H9 (cell line): ENCODE results near the gene ATP6V0B. TPM values are rescaled to one million over a fixed set of nuclear protein-coding genes. Genes with fewer than 3 reads are reported as not detected.

Experiments used
- DNase-seq: peaks from one replicate; pipeline ENCODE4 v3.0.0-alpha.2; 2017
- H2AFZ ChIP-seq: one replicate; pipeline ENCODE4 v1.6.1; 2013; ENCODE audit warnings: mild to moderate bottlenecking, low read length, control low read depth, moderate library complexity
- H2AK5ac ChIP-seq: 2 replicates; pipeline ENCODE4 v1.6.1; 2013; ENCODE audit warnings: low read length, control low read depth, mixed read lengths; ENCODE audit not compliant: insufficient read length
- H2BK120ac ChIP-seq: one replicate; pipeline ENCODE4 v1.6.1; 2013; ENCODE audit warnings: low read depth, mild to moderate bottlenecking, low read length, control low read depth, inconsistent platforms; ENCODE audit not compliant: poor library complexity, severe bottlenecking
- H2BK12ac ChIP-seq: 2 replicates; pipeline ENCODE4 v1.6.1; 2013; ENCODE audit warnings: low read length, control low read depth, mixed read lengths, low read depth; ENCODE audit not compliant: insufficient read length
- H2BK15ac ChIP-seq: 2 replicates; pipeline ENCODE4 v1.6.1; 2013; ENCODE audit warnings: low read depth, low read length, control low read depth
- H2BK20ac ChIP-seq: one replicate; pipeline ENCODE4 v1.6.1; 2013; ENCODE audit warnings: low read depth, mild to moderate bottlenecking, low read length, control low read depth, inconsistent platforms; ENCODE audit not compliant: poor library complexity, severe bottlenecking
- H2BK5ac ChIP-seq: 2 replicates; pipeline ENCODE4 v1.6.1; 2013; ENCODE audit warnings: low read length, control low read depth, mixed read lengths; ENCODE audit not compliant: insufficient read length
- H3K14ac ChIP-seq: 2 replicates; pipeline ENCODE4 v1.6.1; 2013; ENCODE audit warnings: low read length, control low read depth; ENCODE audit not compliant: insufficient read depth
- H3K18ac ChIP-seq: 2 replicates; pipeline ENCODE4 v1.6.1; 2013; ENCODE audit warnings: low read depth, mild to moderate bottlenecking, mixed read lengths, low read length, control low read depth; ENCODE audit not compliant: insufficient read length
- H3K23ac ChIP-seq: 2 replicates; pipeline ENCODE4 v1.6.1; 2013; ENCODE audit warnings: low read length, control low read depth, mixed read lengths, low read depth; ENCODE audit not compliant: insufficient read length
- H3K23me2 ChIP-seq: 2 replicates; pipeline ENCODE4 v1.6.1; 2013; ENCODE audit warnings: low read depth, mild to moderate bottlenecking, mixed read lengths, low read length, control low read depth; ENCODE audit not compliant: insufficient read length, poor library complexity, severe bottlenecking
- H3K27ac ChIP-seq: 2 replicates; pipeline ENCODE4 v1.5.1; 2013; ENCODE audit warnings: low read length, control low read depth, mixed read lengths, low read depth; ENCODE audit not compliant: insufficient read length
- H3K27me3 ChIP-seq: 2 replicates; pipeline ENCODE4 v1.6.1; 2013; ENCODE audit warnings: low read length, control low read depth, inconsistent platforms; ENCODE audit not compliant: insufficient read depth
- H3K4ac ChIP-seq: 2 replicates; pipeline ENCODE4 v1.6.1; 2013; ENCODE audit warnings: low read depth, mild to moderate bottlenecking, control low read depth, inconsistent platforms, low read length, moderate library complexity
- H3K4me1 ChIP-seq: 2 replicates; pipeline ENCODE4 v1.6.1; 2013; ENCODE audit warnings: low read length, control low read depth, inconsistent platforms; ENCODE audit not compliant: insufficient read depth
- H3K4me2 ChIP-seq: 2 replicates; pipeline ENCODE4 v1.6.1; 2013; ENCODE audit warnings: low read length, control low read depth, mixed read lengths; ENCODE audit not compliant: insufficient read length, insufficient read depth
- H3K56ac ChIP-seq: 2 replicates; pipeline ENCODE4 v1.6.1; 2013; ENCODE audit warnings: low read depth, mild to moderate bottlenecking, mixed read lengths, low read length, control low read depth; ENCODE audit not compliant: insufficient read length
- H3K79me1 ChIP-seq: 2 replicates; pipeline ENCODE4 v1.6.1; 2013; ENCODE audit warnings: low read depth, mild to moderate bottlenecking, moderate library complexity, low read length, control low read depth, inconsistent platforms; ENCODE audit not compliant: insufficient read depth, poor library complexity, severe bottlenecking
- H3K79me2 ChIP-seq: 2 replicates; pipeline ENCODE4 v1.6.1; 2013; ENCODE audit warnings: low read length, control low read depth, inconsistent platforms; ENCODE audit not compliant: insufficient read depth
- H3K9ac ChIP-seq: 2 replicates; pipeline ENCODE4 v1.6.1; 2013; ENCODE audit warnings: low read length, control low read depth, mixed read lengths; ENCODE audit not compliant: insufficient read length; ENCODE audit errors: extremely low read depth
- H3K9me3 ChIP-seq: one replicate; pipeline ENCODE4 v1.6.1; 2013; ENCODE audit warnings: low read depth, low read length, inconsistent platforms; ENCODE audit not compliant: control insufficient read depth
- H3T11ph ChIP-seq: one replicate; pipeline ENCODE4 v1.6.1; 2013; ENCODE audit warnings: mild to moderate bottlenecking, low read length, control low read depth, inconsistent platforms
- H4K20me1 ChIP-seq: one replicate; pipeline ENCODE4 v1.6.1; 2013; ENCODE audit not compliant: control insufficient read depth, insufficient read length, insufficient read depth
- H4K5ac ChIP-seq: 2 replicates; pipeline ENCODE4 v1.6.1; 2013; ENCODE audit warnings: low read depth, mild to moderate bottlenecking, mixed read lengths, low read length, control low read depth; ENCODE audit not compliant: insufficient read length
- H4K8ac ChIP-seq: replicated peaks from 2 replicates; pipeline ENCODE4 v1.6.1; 2013; ENCODE audit warnings: low read length, control low read depth, mixed read lengths, low read depth; ENCODE audit not compliant: insufficient read length
- H4K91ac ChIP-seq: 2 replicates; pipeline ENCODE4 v1.6.1; 2013; ENCODE audit warnings: low read depth, mild to moderate bottlenecking, moderate library complexity, mixed read lengths, low read length, control low read depth; ENCODE audit not compliant: insufficient read length
- H3K27ac Mint-ChIP-seq, 3 experiments: 2 replicates in 2 of 3; 3 replicates in 1 of 3; pipeline ENCODE4 v1.8.0; 2020 to 2021; ENCODE audit warnings: mixed read lengths in 3 of 3, mild to moderate bottlenecking in 1 of 3, moderate library complexity in 1 of 3
- H3K27me3 Mint-ChIP-seq: 2 replicates; pipeline ENCODE4 v1.8.0; 2021; ENCODE audit warnings: low read depth, mild to moderate bottlenecking, moderate library complexity, mixed read lengths
- H3K36me3 Mint-ChIP-seq, 3 experiments: 2 replicates in 2 of 3; 3 replicates in 1 of 3; pipeline ENCODE4 v1.8.0; 2020 to 2021; ENCODE audit warnings: low read depth in 3 of 3, mixed read lengths in 3 of 3; ENCODE audit not compliant: insufficient read depth in 1 of 3
- H3K4me1 Mint-ChIP-seq, 2 experiments: 2 replicates each; pipeline ENCODE4 v1.8.0; 2020; ENCODE audit warnings: mixed read lengths in 2 of 2
- H3K4me3 Mint-ChIP-seq, 2 experiments: 2 replicates in 1 of 2; 3 replicates in 1 of 2; pipeline ENCODE4 v1.8.0; 2020 to 2021; ENCODE audit warnings: mild to moderate bottlenecking in 2 of 2, mixed read lengths in 2 of 2, moderate library complexity in 1 of 2
- H3K9me3 Mint-ChIP-seq, 2 experiments: 2 replicates in 1 of 2; 3 replicates in 1 of 2; pipeline ENCODE4 v1.8.0; 2020; ENCODE audit warnings: mild to moderate bottlenecking in 2 of 2, mixed read lengths in 2 of 2, moderate library complexity in 1 of 2
- WGBS: extraction: QIAGEN DNeasy Blood & Tissue Kit; methylation state at CpG from one replicate; pipeline ENCODE4 v1.1.7; 2013; ENCODE audit warnings: missing lambda C conversion rate, low lambda C conversion rate, mixed read lengths; ENCODE audit not compliant: insufficient read length; ENCODE audit errors: extremely low coverage; 5-methylcytosine and 5-hydroxymethylcytosine counted together
- total RNA-seq: library from RNA; stranded (reverse); gene quantifications from 2 replicates; pipeline ENCODE4 v1.2.1, GENCODE V29; 2021
- TF ChIP-seq, protein P1 (sequence below): fragments of 200-600 bp; sonication (generic); conservative IDR thresholded peaks from 3 replicates; pipeline ENCODE4 v1.8.0; 2021; ENCODE audit warnings: antibody characterized with exemption, mild to moderate bottlenecking

ATP6V0B gene
- total RNA-seq, 1 experiment from 2014 or later, result 131 TPM

- Histone ChIP-seq H2AK5ac (no peak overlapping the region), H4K8ac (no peak overlapping the region), H3K14ac (no peak overlapping the region), H3T11ph (no peak overlapping the region), H3K27me3 (no peaks in the 10 kb centered on the region), H3K79me1 (no peaks in the 10 kb centered on the region), H4K5ac (no peak overlapping the region), H2BK15ac (no peak overlapping the region), H3K9me3 (no peaks in the 10 kb centered on the region), H3K23me2 (peaks cover 10% of the 10 kb centered on the region), H2BK120ac (no peak overlapping the region), H3K56ac (no peak overlapping the region), H3K4me2 (no peak overlapping the region), H3K18ac (no peak overlapping the region), H3K23ac (no peak overlapping the region), H4K20me1 (no peaks in the 10 kb centered on the region), H3K79me2 (no peaks in the 10 kb centered on the region), H3K27ac (no peak overlapping the region), H3K4me1 (no peaks in the 10 kb centered on the region), H2AFZ (no peak overlapping the region), H4K91ac (no peak overlapping the region), H2BK20ac (no peak overlapping the region), H2BK5ac (no peak overlapping the region), H3K9ac (no peak overlapping the region), H2BK12ac (no peak overlapping the region), H3K4ac (no peak overlapping the region)
- no CpG with 5 or more reads among the region's 7 CpGs for WGBS
- TF ChIP-seq, protein P1, sequence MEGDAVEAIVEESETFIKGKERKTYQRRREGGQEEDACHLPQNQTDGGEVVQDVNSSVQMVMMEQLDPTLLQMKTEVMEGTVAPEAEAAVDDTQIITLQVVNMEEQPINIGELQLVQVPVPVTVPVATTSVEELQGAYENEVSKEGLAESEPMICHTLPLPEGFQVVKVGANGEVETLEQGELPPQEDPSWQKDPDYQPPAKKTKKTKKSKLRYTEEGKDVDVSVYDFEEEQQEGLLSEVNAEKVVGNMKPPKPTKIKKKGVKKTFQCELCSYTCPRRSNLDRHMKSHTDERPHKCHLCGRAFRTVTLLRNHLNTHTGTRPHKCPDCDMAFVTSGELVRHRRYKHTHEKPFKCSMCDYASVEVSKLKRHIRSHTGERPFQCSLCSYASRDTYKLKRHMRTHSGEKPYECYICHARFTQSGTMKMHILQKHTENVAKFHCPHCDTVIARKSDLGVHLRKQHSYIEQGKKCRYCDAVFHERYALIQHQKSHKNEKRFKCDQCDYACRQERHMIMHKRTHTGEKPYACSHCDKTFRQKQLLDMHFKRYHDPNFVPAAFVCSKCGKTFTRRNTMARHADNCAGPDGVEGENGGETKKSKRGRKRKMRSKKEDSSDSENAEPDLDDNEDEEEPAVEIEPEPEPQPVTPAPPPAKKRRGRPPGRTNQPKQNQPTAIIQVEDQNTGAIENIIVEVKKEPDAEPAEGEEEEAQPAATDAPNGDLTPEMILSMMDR, result no peak
- peaks cover 16 to 28% of the 10 kb centered on the region in 2 experiments for H3K4me1 Mint-ChIP-seq
- peaks cover 6% of the 10 kb centered on the region for H3K27me3 Mint-ChIP-seq
- peaks cover 5 to 9% (median 6%) of the 10 kb centered on the region in 3 experiments; a peak in 5 of 7 replicates for H3K36me3 Mint-ChIP-seq
- peak overlapping the region in 1 of 2 experiments; percentile 26; a peak in 1 of 5 replicates for H3K4me3 Mint-ChIP-seq
- no peak for DNase-seq
- no peak overlapping the region for H3K27ac Mint-ChIP-seq
- no peaks in the 10 kb centered on the region for H3K9me3 Mint-ChIP-seq
Measured at GRCh38 chr1:43994071-43994470, 19.3 kb downstream of the ATP6V0B start.
